GM12878 (cell line): ENCODE data around the gene HSPB7.

Experiments
- MAX ChIP-seq: IDR thresholded peaks from 2 replicates; pipeline ENCODE4 v1.6.1; 2012; ENCODE audit warnings: low read depth, low read length, improper control_type of control experiment
- POLR2A ChIP-seq: IDR thresholded peaks from 2 replicates; pipeline ENCODE4 v1.6.1; 2011; ENCODE audit warnings: low read depth, mild to moderate bottlenecking, low read length

- TF ChIP-seq MAX: no peak
- TF ChIP-seq POLR2A: no peak
These were observed 25.0 kb downstream of the HSPB7 start for GRCh38 chr1:15992582-15993500.
